Loucy (cell line): ENCODE results near the gene AKAP13.
A peak's percentile ranks its signal among the peaks of the same experiment; 100 is the strongest.

Source experiments
- H2AFZ ChIP-seq: fragments of 200-600 bp; sonication (generic); 2 replicates; pipeline ENCODE4 v1.6.0; 2016; ENCODE audit warnings: antibody characterized with exemption, mild to moderate bottlenecking, low read length, moderate library complexity
- H3F3A ChIP-seq: fragments of 200-600 bp; 2 replicates; pipeline ENCODE4 v1.6.0; 2016; ENCODE audit warnings: antibody characterized with exemption, low read depth, mild to moderate bottlenecking
- H3K27me3 ChIP-seq: fragments of 200-600 bp; sonication (generic); 2 replicates; pipeline ENCODE4 v1.6.1; 2014; ENCODE audit warnings: low read length, mild to moderate bottlenecking; ENCODE audit not compliant: insufficient read depth, poor library complexity, severe bottlenecking
- H3K36me3 ChIP-seq: fragments of 200-600 bp; sonication (generic); 2 replicates; pipeline ENCODE4 v1.6.1; 2016; ENCODE audit warnings: low read length; ENCODE audit not compliant: insufficient read depth
- H3K4me1 ChIP-seq: fragments of 200-600 bp; sonication (generic); 2 replicates; pipeline ENCODE4 v1.5.1; 2014; ENCODE audit warnings: low read length, mild to moderate bottlenecking; ENCODE audit not compliant: insufficient read depth, poor library complexity, severe bottlenecking
- H3K4me2 ChIP-seq: fragments of 200-600 bp; sonication (generic); 2 replicates; pipeline ENCODE4 v1.6.0; 2014; ENCODE audit warnings: antibody characterized with exemption, low read length, low read depth, mild to moderate bottlenecking; ENCODE audit not compliant: poor library complexity, severe bottlenecking
- H3K4me3 ChIP-seq: fragments of 200-600 bp; sonication (generic); 2 replicates; pipeline ENCODE4 v1.5.1; 2014; ENCODE audit warnings: low read length, mild to moderate bottlenecking, mixed read lengths; ENCODE audit not compliant: poor library complexity, severe bottlenecking
- H3K79me2 ChIP-seq: fragments of 200-600 bp; sonication (generic); 2 replicates; pipeline ENCODE4 v1.6.1; 2014; ENCODE audit warnings: low read length; ENCODE audit not compliant: insufficient read depth
- H3K9ac ChIP-seq: fragments of 200-600 bp; sonication (generic); 2 replicates; pipeline ENCODE4 v1.6.0; 2014; ENCODE audit warnings: mild to moderate bottlenecking, low read depth, low read length, moderate library complexity; ENCODE audit not compliant: poor library complexity, severe bottlenecking
- H3K9me2 ChIP-seq: fragments of 200-600 bp; sonication (generic); replicated peaks from 2 replicates; pipeline ENCODE4 v1.6.1; 2016; ENCODE audit warnings: low read depth, low read length, mixed read lengths
- H3K9me3 ChIP-seq: fragments of 200-600 bp; sonication (generic); 2 replicates; pipeline ENCODE4 v1.6.1; 2014; ENCODE audit warnings: mild to moderate bottlenecking, antibody characterized with exemption, low read length, low read depth; ENCODE audit not compliant: insufficient read depth
- H4K20me1 ChIP-seq: fragments of 200-600 bp; sonication (generic); 2 replicates; pipeline ENCODE4 v1.6.0; 2014; ENCODE audit warnings: antibody characterized with exemption, low read length, mild to moderate bottlenecking; ENCODE audit not compliant: insufficient read depth, poor library complexity, severe bottlenecking
- EZH2phosphoT487 ChIP-seq: fragments of 200-600 bp; IDR thresholded peaks from 2 replicates; pipeline ENCODE4 v1.6.1; 2018; ENCODE audit warnings: antibody characterized with exemption, mild to moderate bottlenecking, moderate library complexity, borderline replicate concordance
- TF ChIP-seq, protein P1 (sequence below): fragments of 200-600 bp; sonication (generic); conservative IDR thresholded peaks from 2 replicates; pipeline ENCODE4 v1.5.1; 2014; ENCODE audit warnings: mild to moderate bottlenecking, antibody characterized with exemption, low read length

AKAP13 gene

DNA sequence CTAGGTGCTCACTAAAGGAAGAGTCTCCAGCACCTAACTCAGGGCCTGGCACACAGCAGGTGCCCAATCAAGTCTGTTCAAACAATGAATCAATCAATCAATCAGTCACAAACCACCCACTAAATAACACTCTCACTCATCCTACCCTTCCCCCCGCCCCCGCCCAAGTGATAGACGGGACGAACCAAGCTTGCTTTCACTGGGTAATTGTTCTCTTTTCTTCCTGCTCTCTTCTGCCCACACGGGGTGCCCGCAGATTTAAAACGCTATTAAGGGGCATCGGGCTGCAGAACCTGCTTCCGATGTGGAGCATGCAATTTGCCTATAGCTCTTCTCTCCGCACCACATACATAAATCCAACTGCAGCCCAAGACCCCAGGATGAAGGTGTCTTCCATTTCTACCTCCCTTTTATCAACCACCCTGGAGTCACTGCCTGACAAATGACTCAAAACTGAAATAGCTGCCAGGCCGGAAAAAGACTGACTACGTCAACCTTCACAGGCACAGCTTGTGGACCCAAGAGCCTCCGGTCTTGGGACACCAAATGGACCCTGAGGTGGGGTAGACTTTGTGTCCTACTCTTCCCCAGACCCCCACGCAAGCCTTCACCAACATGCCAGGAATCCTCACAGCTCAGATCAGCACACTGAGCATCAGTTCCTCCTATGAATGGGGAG is 412.6 kb downstream of the AKAP13 start:
- Histone ChIP-seq H3K36me3 (no peaks in the 10 kb centered on the region), H3F3A (no peaks in the 10 kb centered on the region), H3K4me2 (peak overlapping the region; percentile 91), H3K4me1 (peaks cover 28% of the 10 kb centered on the region), H3K79me2 (peaks cover 18% of the 10 kb centered on the region), H3K9me3 (no peaks in the 10 kb centered on the region), H4K20me1 (no peaks in the 10 kb centered on the region), H3K4me3 (peak overlapping the region; percentile 77), H3K9me2 (no peaks in the 10 kb centered on the region), H3K27me3 (no peaks in the 10 kb centered on the region), H2AFZ (no peak overlapping the region), H3K9ac (peak overlapping the region; percentile 68)
- TF ChIP-seq, protein P1, sequence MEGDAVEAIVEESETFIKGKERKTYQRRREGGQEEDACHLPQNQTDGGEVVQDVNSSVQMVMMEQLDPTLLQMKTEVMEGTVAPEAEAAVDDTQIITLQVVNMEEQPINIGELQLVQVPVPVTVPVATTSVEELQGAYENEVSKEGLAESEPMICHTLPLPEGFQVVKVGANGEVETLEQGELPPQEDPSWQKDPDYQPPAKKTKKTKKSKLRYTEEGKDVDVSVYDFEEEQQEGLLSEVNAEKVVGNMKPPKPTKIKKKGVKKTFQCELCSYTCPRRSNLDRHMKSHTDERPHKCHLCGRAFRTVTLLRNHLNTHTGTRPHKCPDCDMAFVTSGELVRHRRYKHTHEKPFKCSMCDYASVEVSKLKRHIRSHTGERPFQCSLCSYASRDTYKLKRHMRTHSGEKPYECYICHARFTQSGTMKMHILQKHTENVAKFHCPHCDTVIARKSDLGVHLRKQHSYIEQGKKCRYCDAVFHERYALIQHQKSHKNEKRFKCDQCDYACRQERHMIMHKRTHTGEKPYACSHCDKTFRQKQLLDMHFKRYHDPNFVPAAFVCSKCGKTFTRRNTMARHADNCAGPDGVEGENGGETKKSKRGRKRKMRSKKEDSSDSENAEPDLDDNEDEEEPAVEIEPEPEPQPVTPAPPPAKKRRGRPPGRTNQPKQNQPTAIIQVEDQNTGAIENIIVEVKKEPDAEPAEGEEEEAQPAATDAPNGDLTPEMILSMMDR: no peak
- TF ChIP-seq EZH2phosphoT487: no peak

DNA sequence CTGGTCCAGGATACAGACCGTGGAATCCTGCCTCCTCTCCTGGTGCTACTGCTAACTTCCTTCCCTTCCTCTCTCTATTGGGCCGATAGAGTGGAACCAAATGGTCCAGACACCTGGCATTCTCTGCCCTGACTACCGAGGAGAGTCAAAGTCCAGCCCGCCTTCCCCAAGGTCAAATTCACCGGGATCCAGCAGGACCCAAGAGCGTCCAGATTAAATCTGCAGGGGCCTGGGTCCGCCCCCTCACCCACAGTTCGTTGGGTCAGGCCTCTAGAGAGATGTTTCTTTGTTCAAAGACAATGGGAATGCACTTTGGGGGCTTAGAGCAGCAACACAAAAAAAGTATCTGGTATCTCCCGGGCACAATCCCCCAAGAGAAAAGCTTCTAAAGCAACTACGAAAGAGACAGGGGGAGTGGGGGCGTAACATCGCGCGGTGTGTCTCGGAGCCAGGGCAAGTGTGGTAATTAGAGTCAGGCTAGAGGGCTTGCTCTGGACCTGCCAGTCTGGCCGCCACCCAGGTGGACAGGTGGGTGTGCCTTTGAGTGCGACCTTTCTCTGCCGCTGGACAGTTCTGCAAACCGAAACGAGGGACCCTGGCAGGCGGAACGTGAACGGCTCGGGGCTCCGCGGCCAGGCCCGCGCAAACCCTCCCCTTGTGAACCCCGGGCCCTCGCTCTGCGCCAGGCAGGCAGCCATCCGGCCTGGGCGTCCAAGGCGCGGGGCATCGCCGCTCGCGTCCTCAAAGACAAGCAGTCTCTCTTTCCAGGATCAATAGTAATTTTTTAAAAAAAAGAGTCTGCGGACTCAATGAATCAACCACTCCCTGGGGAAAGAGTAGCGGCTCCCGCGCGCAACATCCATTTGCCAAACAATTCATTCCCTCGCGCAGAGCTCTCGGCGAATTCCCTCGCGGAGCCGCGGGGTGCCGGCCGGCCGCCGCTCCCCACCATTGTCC is 413.5 kb downstream of the AKAP13 start:
- peaks cover 28% of the 10 kb centered on the region for H3K4me1 ChIP-seq
- H2AFZ ChIP-seq: peak overlapping the region; percentile 62
- no peaks in the 10 kb centered on the region for H3F3A ChIP-seq
- H3K4me2 ChIP-seq: peak overlapping the region; percentile 91
- H3K9me2 ChIP-seq: no peaks in the 10 kb centered on the region
- no peaks in the 10 kb centered on the region for H3K9me3 ChIP-seq
- peak overlapping the region; percentile 77 for H3K4me3 ChIP-seq
- H3K9ac ChIP-seq: peak overlapping the region; percentile 68
- no peaks in the 10 kb centered on the region for H3K36me3 ChIP-seq
- no peaks in the 10 kb centered on the region for H3K27me3 ChIP-seq
- H4K20me1 ChIP-seq: no peaks in the 10 kb centered on the region
- no peak for TF ChIP-seq EZH2phosphoT487
- TF ChIP-seq, protein P1: no peak
- H3K79me2 ChIP-seq: peaks cover 14% of the 10 kb centered on the region

- Histone ChIP-seq H3F3A (no peaks in the 10 kb centered on the region), H3K4me1 (peaks cover 28% of the 10 kb centered on the region), H3K36me3 (no peaks in the 10 kb centered on the region), H3K9ac (peak within 1 kb of the TSS; percentile 68), H3K4me2 (peak within 1 kb of the TSS; percentile 91), H4K20me1 (no peaks in the 10 kb centered on the region), H3K9me3 (no peaks in the 10 kb centered on the region), H3K9me2 (no peaks in the 10 kb centered on the region), H2AFZ (peak within 1 kb of the TSS; percentile 94), H3K4me3 (peak within 1 kb of the TSS; percentile 77), H3K27me3 (no peaks in the 10 kb centered on the region), H3K79me2 (peaks cover 14% of the 10 kb centered on the region)
- no peak for TF ChIP-seq EZH2phosphoT487
- TF ChIP-seq, protein P1: no peak
These were observed 414.4 kb downstream of the AKAP13 start, which contains the start of gene KLHL25 for GRCh38 chr15:85794598-85795336. Gene KLHL25, minus strand, starts transcription at chr15:85794925. Its CDS starts 25,115 bp downstream, at chr15:85769810.
